Cardiac muscle cell (in vitro differentiated cells and primary cell): Measurements from ENCODE around the gene ZNF827. TPM values are rescaled to one million over a fixed set of nuclear protein-coding genes. Genes with fewer than 3 reads are reported as not detected.
A peak's percentile ranks its signal among the peaks of the same experiment; 100 is the strongest.

Experiments used
- DNase-seq, 2 donors: peaks; one replicate each; pipeline versions ENCODE4 v3.0.0 to v3.0.0-alpha.2; 2010 to 2017; ENCODE audit warnings: low read depth in 1 of 2, low spot score in 1 of 2
- H3K27ac ChIP-seq: fragments of 200-600 bp; sonication (generic); 2 replicates; pipeline ENCODE4 v1.5.1; 2016
- H3K27me3 ChIP-seq: fragments of 200-600 bp; sonication (generic); 2 replicates; pipeline ENCODE4 v1.6.0; 2016; ENCODE audit warnings: control low read depth
- H3K36me3 ChIP-seq: fragments of 200-600 bp; sonication (generic); 2 replicates; pipeline ENCODE4 v1.5.1; 2016; ENCODE audit warnings: control low read depth
- H3K4me1 ChIP-seq: fragments of 200-600 bp; sonication (generic); 2 replicates; pipeline ENCODE4 v1.8.1; 2017; ENCODE audit warnings: low read depth, mild to moderate bottlenecking, mixed run types
- H3K4me3 ChIP-seq: fragments of 200-600 bp; sonication (generic); 2 replicates; pipeline ENCODE4 v1.5.1; 2016; ENCODE audit warnings: mild to moderate bottlenecking
- H3K9me3 ChIP-seq: fragments of 200-600 bp; sonication (generic); 2 replicates; pipeline ENCODE4 v1.5.1; 2017; ENCODE audit warnings: low read depth, mild to moderate bottlenecking, control low read depth
- polyA plus RNA-seq: library from polyadenylated mRNA; unstranded; fragments of >200 nt; fragmentation: Nextera tagmentation; extraction: Ambion mirVana; gene quantifications from 2 replicates; pipeline ENCODE4 v1.2.1, GENCODE V29; 2016
- total RNA-seq: library from RNA; depleted of rRNA; stranded (reverse); fragments of >200 nt; gene quantifications from 2 replicates; pipeline ENCODE4 v1.2.3, GENCODE V29; 2016
- TF ChIP-seq, protein P1 (sequence below): IDR thresholded peaks from 2 replicates; pipeline ENCODE4 v1.5.1; 2012; ENCODE audit warnings: low read depth, mild to moderate bottlenecking, low read length

ZNF827 gene
- total and polyA plus RNA-seq, 2 experiments from 2014 or later = 13.2 to 37.3 TPM

DNA sequence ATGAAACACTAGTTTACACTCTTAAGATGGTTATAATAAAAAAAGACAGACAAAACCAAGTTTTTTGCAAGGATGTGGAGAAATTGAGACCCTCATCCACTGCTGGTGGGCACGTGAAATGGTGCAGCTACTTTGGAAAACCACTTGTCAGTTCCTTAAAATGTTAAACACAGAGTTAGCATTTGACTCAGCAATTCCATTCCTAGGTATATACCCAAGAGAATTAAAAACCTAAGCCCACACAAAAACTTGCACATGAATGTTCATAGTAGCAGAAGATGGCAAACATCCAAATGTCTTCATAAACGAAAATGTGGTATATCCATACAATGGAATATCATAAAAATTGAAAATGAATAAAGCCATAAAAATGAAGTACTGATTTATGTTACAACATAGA lies 75.4 kb downstream of the ZNF827 start:
- Histone ChIP-seq H3K27me3 (no peaks in the 10 kb centered on the region), H3K4me1 (no peaks in the 10 kb centered on the region), H3K27ac (no peak overlapping the region), H3K36me3 (peaks cover 15% of the 10 kb centered on the region), H3K9me3 (no peaks in the 10 kb centered on the region), H3K4me3 (no peak overlapping the region)
- TF ChIP-seq, protein P1, sequence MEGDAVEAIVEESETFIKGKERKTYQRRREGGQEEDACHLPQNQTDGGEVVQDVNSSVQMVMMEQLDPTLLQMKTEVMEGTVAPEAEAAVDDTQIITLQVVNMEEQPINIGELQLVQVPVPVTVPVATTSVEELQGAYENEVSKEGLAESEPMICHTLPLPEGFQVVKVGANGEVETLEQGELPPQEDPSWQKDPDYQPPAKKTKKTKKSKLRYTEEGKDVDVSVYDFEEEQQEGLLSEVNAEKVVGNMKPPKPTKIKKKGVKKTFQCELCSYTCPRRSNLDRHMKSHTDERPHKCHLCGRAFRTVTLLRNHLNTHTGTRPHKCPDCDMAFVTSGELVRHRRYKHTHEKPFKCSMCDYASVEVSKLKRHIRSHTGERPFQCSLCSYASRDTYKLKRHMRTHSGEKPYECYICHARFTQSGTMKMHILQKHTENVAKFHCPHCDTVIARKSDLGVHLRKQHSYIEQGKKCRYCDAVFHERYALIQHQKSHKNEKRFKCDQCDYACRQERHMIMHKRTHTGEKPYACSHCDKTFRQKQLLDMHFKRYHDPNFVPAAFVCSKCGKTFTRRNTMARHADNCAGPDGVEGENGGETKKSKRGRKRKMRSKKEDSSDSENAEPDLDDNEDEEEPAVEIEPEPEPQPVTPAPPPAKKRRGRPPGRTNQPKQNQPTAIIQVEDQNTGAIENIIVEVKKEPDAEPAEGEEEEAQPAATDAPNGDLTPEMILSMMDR = no peak
- no peak for DNase-seq

DNA sequence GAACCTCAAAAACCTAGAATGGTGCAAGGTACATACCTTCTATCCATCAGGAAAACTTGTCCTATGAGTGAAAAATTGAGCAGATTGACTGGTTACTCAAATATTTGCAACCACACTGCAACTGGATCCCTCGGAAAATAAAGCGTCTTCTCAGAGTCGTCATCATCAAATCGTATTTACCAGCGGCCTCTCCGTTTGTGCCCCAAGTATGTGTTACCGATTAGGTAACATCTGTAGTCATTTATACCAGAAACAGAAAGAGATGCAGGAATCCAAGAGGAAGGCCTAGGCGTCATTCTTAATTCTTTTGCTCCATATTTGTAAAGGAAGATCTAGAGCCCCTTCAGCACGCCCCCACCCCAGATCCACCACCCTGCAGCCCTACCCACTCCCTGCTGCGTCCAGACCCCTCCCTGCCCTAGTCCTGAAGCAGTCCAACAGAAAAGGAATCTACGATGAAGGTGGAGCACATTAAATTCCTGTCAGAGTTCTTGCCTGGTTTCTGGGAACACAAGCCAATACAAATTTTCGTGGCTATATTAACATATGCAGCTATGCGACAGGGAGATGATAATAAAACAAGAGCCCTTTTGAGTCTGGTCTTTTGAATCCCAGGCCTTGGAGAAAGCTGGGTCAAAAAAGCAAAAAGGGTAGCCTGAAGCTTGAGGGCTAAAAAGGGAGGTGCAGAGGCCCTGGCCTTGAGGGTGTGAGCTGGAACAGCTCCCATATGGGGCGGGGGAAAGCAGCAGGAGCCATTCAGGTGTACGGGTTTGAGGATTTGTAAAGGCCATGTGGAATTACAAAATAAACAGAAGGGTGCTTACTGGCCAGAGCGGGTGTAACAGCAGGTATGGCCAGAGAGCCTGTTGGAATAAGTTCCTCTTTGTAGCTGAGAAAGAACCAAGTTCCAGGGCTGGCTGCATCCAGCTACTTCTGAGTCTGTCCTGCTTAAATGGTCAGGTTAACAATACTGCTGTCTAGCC lies 77.0 kb downstream of the ZNF827 start:
- Histone ChIP-seq H3K27me3 (no peaks in the 10 kb centered on the region), H3K9me3 (no peaks in the 10 kb centered on the region), H3K27ac (no peak overlapping the region), H3K4me3 (no peak overlapping the region), H3K4me1 (no peaks in the 10 kb centered on the region), H3K36me3 (peaks cover 15% of the 10 kb centered on the region)
- DNase-seq = no peak
- TF ChIP-seq, protein P1 = no peak

DNA sequence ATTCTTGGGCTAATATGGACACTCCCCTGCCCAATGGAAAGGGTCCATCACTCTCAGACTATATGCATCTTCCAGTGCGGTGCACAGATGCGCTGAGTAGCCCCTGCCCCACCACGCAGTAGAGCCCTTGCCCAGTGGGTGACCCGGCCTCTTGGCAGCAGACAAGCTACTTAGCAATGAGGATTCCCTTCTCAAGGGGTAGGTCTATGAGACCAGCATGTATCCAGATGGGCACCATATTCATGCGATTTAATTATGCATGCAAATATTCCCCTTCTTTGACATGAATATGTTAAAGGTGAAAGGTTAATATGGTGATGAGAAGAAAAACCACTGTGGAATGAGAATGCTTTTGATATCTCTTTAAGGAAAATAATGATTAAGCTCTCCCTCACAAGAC lies 77.7 kb downstream of the ZNF827 start:
- DNase-seq = no peak
- Histone ChIP-seq H3K27me3 (no peaks in the 10 kb centered on the region), H3K27ac (peak overlapping the region; percentile 48), H3K4me3 (no peak overlapping the region), H3K9me3 (no peaks in the 10 kb centered on the region), H3K36me3 (peaks cover 15% of the 10 kb centered on the region), H3K4me1 (no peaks in the 10 kb centered on the region)
- TF ChIP-seq, protein P1 = no peak

DNA sequence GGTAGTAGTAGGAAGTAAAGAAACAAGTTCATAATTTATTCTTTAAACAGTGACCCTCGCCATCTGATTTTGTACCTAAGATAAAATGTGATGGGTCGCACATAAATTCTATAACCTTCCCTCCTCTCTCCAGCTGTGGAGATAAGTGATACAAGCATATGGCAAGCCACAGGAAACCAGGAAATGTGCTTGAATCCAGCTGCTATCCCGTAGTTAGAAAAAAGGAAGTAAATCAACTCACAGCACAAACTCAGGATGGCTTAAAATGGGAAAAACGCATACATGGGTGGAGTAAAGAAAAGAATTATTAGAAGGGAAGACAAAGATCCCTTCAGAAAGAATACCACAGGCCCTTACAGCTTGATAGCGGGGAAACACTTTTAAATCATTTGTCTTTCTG lies 78.2 kb downstream of the ZNF827 start:
- Histone ChIP-seq H3K36me3 (peaks cover 15% of the 10 kb centered on the region), H3K4me1 (no peaks in the 10 kb centered on the region), H3K9me3 (no peaks in the 10 kb centered on the region), H3K27me3 (no peaks in the 10 kb centered on the region), H3K4me3 (no peak overlapping the region), H3K27ac (peak overlapping the region; percentile 48)
- DNase-seq = no peak
- TF ChIP-seq, protein P1 = no peak

DNA sequence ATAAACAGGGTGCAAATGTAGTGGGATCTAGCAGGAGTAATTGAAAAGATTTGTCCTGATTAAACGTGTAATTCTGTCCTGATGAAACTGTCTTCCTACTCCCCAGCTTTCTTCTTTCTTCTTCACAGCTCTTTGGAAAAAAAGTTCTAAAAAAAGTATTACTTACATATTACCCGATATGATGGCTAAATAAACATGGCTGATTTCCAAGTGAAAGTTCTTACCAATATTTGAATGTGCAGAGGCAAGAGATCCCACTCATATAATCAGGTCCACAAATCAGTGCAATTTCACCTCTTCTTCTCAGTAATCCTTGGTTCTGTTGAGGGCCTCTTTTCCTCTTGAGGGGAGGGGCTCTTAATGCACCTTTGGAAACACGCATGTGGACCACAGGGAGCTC lies 78.7 kb downstream of the ZNF827 start:
- TF ChIP-seq, protein P1 = no peak
- no peak overlapping the region for H3K4me3 ChIP-seq
- peaks cover 15% of the 10 kb centered on the region for H3K36me3 ChIP-seq
- DNase-seq = no peak
- H3K27ac ChIP-seq = peak overlapping the region; percentile 48
- no peaks in the 10 kb centered on the region for H3K4me1 ChIP-seq
- H3K9me3 ChIP-seq = no peaks in the 10 kb centered on the region
- H3K27me3 ChIP-seq = no peaks in the 10 kb centered on the region
